Fibroblast of the conjunctiva (primary cell): ENCODE results near the gene ADAM10.
"Not testable (repeated sequence)": the region's sequence is repeated elsewhere in the genome, so short reads cannot be mapped to it uniquely, and the experiment has no call there.

Experiments
- DNase-seq: peaks from one replicate; pipeline ENCODE4 v3.0.0-alpha.2; 2010; ENCODE audit warnings: low read depth

Gene ADAM10

DNA sequence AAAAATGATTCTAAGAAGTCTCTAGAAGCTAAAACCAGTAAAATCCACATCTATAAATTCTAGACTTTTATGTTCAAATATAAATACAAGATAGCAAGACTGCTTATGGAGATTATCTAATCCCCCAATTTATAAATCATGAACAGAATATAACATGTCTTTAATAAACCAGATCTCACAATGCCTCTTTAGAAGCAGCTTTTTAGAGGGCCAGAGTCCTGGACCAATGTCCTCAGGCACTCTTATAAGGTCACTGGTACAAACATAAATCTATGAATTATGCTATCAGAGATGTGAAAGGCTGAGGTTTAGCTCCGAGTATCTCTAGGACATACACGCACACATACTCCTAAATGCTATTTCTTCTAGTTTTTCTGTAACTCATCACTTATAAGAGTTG is 78.3 kb downstream of the ADAM10 start:
- no peak for DNase-seq

GRCh38 chr15:58669108-58669507 is 80.4 kb downstream of the ADAM10 start:
- DNase-seq = no peak

DNA sequence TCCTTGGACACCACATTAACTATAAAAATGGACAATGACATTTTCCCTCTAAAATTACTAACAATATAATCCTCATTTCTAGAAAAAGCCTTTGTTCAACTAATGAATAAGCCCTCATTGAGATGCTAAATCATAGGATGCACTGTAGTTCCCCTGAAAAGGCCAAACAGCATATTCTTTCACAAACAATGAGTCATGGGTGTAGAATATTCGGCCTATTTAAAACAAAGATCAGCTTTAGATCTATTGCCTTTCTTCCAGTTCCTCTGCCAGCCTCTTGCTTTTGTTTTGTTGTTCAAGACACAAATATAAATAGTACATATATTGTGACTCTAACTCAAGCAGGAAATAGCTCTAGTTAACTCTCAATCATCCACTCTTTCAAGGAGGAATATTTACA is 82.5 kb downstream of the ADAM10 start:
- DNase-seq = peak; percentile 4

DNA sequence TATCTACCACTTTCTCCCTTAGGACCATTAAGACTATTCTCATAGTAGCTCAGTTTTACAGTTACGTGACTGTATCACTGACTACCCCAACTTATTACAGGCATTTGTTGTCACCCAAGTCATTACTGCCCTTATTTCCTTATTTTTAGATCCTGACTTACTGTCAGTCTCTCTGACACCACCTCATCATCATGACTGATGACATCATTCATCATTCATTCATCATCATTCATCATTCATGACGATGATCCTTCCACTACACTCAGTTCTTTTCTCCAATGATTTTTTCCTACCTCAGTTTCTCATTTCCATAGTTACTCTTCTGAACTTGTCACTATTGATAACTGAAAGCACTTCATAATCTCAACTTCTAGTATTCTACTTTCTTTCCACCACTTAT is 83.8 kb downstream of the ADAM10 start:
- no peak for DNase-seq

DNA sequence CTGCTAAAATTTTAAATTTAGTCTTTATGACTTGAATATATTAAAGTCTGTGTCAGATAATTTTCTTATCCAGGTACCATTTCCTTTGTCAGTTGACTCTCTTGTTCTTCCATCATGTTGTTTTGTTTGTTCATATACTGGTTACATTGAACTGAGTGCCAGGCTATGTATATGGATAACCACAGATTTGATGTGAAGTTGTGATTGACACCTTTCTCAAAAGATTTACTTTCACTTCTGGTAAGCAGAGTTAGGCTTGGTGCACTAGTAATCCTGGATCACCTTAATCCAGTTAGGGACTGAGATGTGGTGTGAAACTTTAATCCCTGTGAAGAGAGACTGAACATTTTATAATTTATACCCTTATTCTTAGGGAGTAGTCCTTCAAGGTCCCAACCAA is 99.4 kb downstream of the ADAM10 start:
- DNase-seq = no peak

DNA sequence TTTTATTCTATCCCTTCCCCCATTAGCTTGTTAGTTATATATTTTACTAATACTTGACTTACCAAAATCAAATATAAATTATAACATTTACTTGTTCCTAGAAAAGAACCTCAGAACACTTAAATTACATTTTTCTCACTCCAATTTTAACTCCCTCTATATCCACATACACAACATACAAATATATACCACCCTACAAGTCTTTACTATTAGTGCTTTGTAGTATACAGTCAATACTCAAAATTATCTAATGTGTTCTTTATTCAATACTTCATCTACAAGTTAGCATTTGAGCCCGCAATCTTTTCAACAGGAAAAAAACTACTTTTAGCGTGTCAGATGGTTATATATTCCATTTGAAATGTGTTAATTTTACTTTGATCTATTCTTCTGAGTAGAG is 100.3 kb downstream of the ADAM10 start:
- DNase-seq = no peak

GRCh38 chr15:58643996-58644395 is 105.5 kb downstream of the ADAM10 start:
- no peak for DNase-seq

DNA sequence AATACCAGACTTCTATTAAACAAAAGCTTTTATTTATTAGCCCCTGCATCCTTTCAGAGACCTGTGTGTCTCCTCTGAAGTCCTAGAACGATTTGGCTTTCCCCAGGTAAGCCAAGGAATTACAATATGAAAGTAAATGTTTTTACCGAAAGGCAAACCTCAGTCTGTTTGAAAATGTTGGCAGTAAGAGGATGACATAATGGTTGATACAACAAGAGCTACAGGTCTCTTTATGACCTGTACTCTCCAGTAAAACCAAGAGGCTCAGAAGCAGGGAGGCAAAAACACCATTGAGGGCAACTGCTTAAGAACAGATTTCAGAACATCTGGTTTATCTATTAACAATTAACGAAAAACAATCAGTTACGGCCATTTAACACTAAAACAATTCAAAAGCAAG is 107.8 kb downstream of the ADAM10 start:
- DNase-seq = no peak

DNA sequence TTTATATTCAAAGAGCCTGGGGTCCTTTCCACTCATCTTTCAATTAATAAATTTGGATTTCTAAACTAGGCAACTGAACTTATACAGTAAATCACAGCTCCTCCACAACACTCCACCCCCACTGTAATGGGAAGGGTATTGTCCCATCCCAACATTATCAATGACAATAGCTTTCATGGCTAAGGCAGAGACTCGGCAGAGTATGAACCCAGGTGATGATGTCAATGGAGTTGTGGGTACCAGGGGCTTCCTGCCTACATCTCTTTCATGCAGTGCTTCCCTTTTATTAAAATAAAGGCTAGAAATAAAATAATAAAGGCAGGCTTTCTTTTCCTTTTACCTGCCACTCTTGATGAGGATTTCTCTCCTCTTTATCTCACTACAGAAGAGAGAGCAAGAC is 109.5 kb downstream of the ADAM10 start:
- DNase-seq = no peak

DNA sequence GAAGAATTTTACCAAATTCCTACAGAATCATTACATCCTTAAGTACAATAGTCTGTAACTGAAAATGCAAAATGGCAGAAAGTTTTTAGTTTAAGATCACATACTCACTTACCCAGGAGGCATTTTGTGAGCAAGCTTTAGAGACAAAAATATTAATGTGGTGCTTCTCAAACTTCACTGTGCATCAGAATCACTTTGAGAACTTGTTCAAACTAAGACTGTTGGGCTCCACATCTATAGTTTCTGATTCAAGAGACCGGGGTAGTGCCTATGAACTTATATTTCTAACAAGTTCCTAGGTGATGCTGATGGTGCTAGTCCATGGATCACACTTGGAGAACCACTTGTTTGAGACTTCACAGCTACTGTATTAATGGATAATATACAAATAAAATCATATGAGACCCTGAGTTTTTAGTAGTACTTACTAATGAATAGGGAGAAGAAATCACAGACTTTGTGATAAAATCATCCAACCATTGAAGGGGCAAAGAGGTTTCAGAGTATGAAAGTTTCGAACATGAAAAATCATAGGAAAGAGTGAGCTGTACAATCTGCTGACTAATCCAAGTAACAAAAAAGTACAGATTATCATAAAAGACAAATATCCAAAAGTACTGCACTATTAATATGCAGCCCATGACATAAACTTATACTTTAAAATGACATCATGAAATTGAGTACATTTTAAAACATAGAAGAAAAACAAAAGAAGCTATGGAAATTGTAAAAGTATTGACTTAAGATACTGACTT is 110.3 kb downstream of the ADAM10 start:
- DNase-seq = no peak

DNA sequence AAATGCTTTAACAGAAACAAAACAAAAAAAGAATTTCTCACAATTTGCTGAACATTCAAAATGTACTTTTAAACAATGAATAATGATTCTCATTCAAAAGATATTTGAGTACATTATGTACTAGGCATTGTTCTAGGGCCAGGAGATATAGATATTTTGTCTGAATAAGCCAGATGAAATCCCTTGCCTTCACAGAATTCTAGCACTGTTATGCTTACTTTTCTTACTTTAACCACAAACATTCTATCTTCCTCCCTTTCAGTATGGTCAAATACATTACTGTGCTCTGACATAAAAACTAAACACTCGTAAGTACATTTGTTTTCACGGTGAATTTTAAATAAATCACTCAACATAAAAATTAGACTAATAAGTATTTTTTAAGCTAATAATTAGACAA is 116.7 kb downstream of the ADAM10 start:
- DNase-seq = no peak

DNA sequence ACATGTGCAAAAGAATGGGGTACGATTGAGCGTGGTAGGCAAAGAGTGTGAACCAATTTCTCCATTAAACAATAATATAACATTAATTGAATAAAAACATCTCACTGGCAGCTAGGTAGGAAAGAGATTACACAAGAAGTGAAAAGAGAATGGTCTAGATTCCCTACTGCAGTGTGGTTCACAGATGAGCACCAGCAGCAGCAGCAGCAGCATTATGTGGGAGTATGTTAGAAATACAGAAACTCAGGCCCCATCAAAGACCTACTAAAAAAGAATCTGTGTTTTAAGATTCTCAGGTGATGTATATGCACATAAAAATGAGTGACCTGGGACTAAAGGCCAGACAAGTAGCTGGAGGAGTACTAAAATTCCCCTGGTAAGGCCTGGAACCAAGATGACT is 118.2 kb downstream of the ADAM10 start:
- no peak for DNase-seq

DNA sequence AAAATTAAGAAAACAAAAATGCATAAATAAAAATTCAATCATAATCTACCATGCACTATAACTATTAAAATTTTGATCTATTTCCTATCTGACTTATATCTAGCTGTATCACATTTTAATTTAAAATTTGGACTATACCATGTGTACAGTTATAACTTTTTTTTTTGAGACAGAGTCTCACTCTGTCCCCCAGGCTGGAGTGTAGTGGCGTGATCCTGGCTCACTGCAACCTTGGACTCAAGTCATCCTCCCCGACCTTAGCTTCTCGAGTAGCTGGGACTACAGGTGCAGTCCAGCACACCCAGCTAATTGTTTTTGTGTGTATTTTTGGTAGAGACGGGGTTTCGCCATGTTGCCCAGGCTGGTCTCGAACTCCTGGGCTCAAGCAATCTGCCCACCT is 119.9 kb downstream of the ADAM10 start:
- no peak for DNase-seq

- no peak for DNase-seq
Observed at GRCh38 chr15:58628206-58628947, 121.1 kb downstream of the ADAM10 start.

DNA sequence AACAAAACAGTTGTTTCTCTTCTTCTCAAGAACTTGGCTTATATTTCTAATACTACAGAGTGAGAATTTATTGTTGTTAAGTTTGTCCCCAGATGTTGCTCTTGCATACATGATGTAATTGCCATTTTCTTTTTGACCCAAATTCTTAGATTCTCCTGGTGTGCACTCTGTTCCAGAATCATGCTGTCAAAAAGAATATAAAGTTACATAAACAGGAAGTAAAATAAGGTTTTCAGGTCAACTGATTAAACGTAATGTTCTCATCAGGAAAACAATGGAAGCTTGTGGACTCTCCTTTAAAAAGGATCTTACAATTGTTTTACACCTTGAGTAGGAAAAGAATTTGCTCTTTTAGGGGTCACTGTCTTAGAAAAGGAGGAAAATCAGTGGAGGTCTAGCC is 121.8 kb downstream of the ADAM10 start:
- DNase-seq = no peak

GRCh38 chr15:58627046-58627445 is 122.5 kb downstream of the ADAM10 start:
- DNase-seq = no peak

GRCh38 chr15:58626378-58626777 is 123.1 kb downstream of the ADAM10 start:
- no peak for DNase-seq

GRCh38 chr15:58622877-58623276 is 126.6 kb downstream of the ADAM10 start:
- no peak for DNase-seq

DNA sequence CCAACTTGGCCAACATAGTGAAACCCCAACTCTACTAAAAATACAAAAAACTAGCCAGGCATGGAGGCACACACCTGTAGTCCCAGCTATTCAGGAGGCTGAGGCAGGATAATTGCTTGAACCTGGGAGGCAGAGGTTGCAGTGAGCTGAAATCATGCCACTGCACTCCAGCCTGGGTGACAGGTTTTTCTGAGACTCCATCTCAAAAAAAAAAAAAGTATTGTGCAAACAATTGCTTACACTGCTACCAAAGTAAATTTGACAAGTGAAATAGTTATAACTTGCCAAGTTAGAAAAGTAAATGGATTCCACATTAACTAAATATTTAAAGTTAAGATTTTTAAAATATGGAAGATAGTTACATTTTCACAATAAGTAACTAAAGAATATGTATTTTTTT is 129.2 kb downstream of the ADAM10 start:
- not testable (repeated sequence) for DNase-seq

GRCh38 chr15:58616171-58616570 is 133.3 kb downstream of the ADAM10 start:
- no peak for DNase-seq

- DNase-seq = no peak
Observed at GRCh38 chr15:58611731-58612676, 137.5 kb downstream of the ADAM10 start.

GRCh38 chr15:58608711-58609110 is 140.8 kb downstream of the ADAM10 start:
- no peak for DNase-seq
